ENCODE data around the gene ABTB2. TPM values are rescaled to one million over a fixed set of nuclear protein-coding genes. Genes with fewer than 3 reads are reported as not detected.

The ABTB2 gene
- total and polyA plus RNA-seq, 2 experiments from 2014 or later: 12.4 to 14.3 TPM

GRCh38 chr11:34263441-34264091 is 94.2 kb downstream of the ABTB2 start:
- Histone ChIP-seq H3K36me3 (replicated peaks; ENCODE audit: insufficient read depth, low read depth) (no peaks in the 10 kb centered on the region), H3K9me2 (replicated peaks; ENCODE audit: insufficient read depth) (no peaks in the 10 kb centered on the region), H3K27ac (peak overlapping the region; percentile 66), H4K20me1 (ENCODE audit: insufficient read depth, poor library complexity, severe bottlenecking) (peaks cover 3% of the 10 kb centered on the region), H3K4me2 (no peak overlapping the region), H3K4me1 (ENCODE audit: insufficient read depth) (peaks cover 28% of the 10 kb centered on the region), H2AFZ (no peak overlapping the region), H3K79me2 (peaks cover 33% of the 10 kb centered on the region), H3K9me3 (ENCODE audit: low read depth) (no peaks in the 10 kb centered on the region), H3K4me3 (no peak overlapping the region), H3K27me3 (no peaks in the 10 kb centered on the region)
- 64% methylated on average over 7 of the region's 7 CpGs for WGBS (ENCODE audit: low lambda C conversion rate, missing lambda C conversion rate)
- peak; percentile 82 for DNase-seq (ENCODE audit: low spot score)
- TF ChIP-seq EZH2 (IDR thresholded peaks at IDR 0.05; ENCODE audit: borderline replicate concordance): no peak
- no peak for TF ChIP-seq CTCF (IDR thresholded peaks at IDR 0.05; ENCODE audit: poor library complexity)
- TF ChIP-seq EZH2phosphoT487 (IDR thresholded peaks at IDR 0.05; ENCODE audit: low read depth, severe bottlenecking, unreplicated experiment): no peak

GRCh38 chr11:34262531-34263081 is 95.2 kb downstream of the ABTB2 start:
- Histone ChIP-seq H3K36me3 (replicated peaks; ENCODE audit: insufficient read depth, low read depth) (no peaks in the 10 kb centered on the region), H3K79me2 (peaks cover 40% of the 10 kb centered on the region), H3K4me2 (no peak overlapping the region), H3K4me3 (no peak overlapping the region), H3K9me2 (replicated peaks; ENCODE audit: insufficient read depth) (no peaks in the 10 kb centered on the region), H3K4me1 (ENCODE audit: insufficient read depth) (peaks cover 28% of the 10 kb centered on the region), H2AFZ (no peak overlapping the region), H4K20me1 (ENCODE audit: insufficient read depth, poor library complexity, severe bottlenecking) (peaks cover 3% of the 10 kb centered on the region), H3K27ac (no peak overlapping the region), H3K9me3 (ENCODE audit: low read depth) (no peaks in the 10 kb centered on the region), H3K27me3 (no peaks in the 10 kb centered on the region)
- TF ChIP-seq CTCF (IDR thresholded peaks at IDR 0.05; ENCODE audit: poor library complexity) (no peak), EZH2phosphoT487 (IDR thresholded peaks at IDR 0.05; ENCODE audit: low read depth, severe bottlenecking, unreplicated experiment) (no peak), EZH2 (IDR thresholded peaks at IDR 0.05; ENCODE audit: borderline replicate concordance) (no peak)
- no peak for DNase-seq (ENCODE audit: low spot score)
- WGBS (ENCODE audit: low lambda C conversion rate, missing lambda C conversion rate): 68% methylated on average over 8 of the region's 8 CpGs

- 88% methylated on average over 1 of the region's 1 CpG for WGBS (ENCODE audit: low lambda C conversion rate, missing lambda C conversion rate)
- no peaks in the 10 kb centered on the region for H3K36me3 ChIP-seq (replicated peaks; ENCODE audit: insufficient read depth, low read depth)
- H3K4me3 ChIP-seq: no peak overlapping the region
- H3K9me2 ChIP-seq (replicated peaks; ENCODE audit: insufficient read depth): no peaks in the 10 kb centered on the region
- no peak overlapping the region for H3K4me2 ChIP-seq
- no peak for TF ChIP-seq EZH2phosphoT487 (IDR thresholded peaks at IDR 0.05; ENCODE audit: low read depth, severe bottlenecking, unreplicated experiment)
- no peak for TF ChIP-seq CTCF (IDR thresholded peaks at IDR 0.05; ENCODE audit: poor library complexity)
- TF ChIP-seq EZH2 (IDR thresholded peaks at IDR 0.05; ENCODE audit: borderline replicate concordance): no peak
- no peaks in the 10 kb centered on the region for H3K27me3 ChIP-seq
- no peak for DNase-seq (ENCODE audit: low spot score)
- no peaks in the 10 kb centered on the region for H3K9me3 ChIP-seq (ENCODE audit: low read depth)
- H2AFZ ChIP-seq: no peak overlapping the region
- H3K79me2 ChIP-seq: peaks cover 43% of the 10 kb centered on the region
- H4K20me1 ChIP-seq (ENCODE audit: insufficient read depth, poor library complexity, severe bottlenecking): peaks cover 6% of the 10 kb centered on the region
- peaks cover 23% of the 10 kb centered on the region for H3K4me1 ChIP-seq (ENCODE audit: insufficient read depth)
- H3K27ac ChIP-seq: no peak overlapping the region
Observed at GRCh38 chr11:34261820-34262219, 96.0 kb downstream of the ABTB2 start.
